Coronary artery (tissue), 2 donors: ENCODE results near the gene CCDC14.

Source experiments
- DNase-seq: peaks from one replicate; pipeline ENCODE4 v3.0.0-alpha.2; 2017; ENCODE audit warnings: low spot score
- H3K27ac ChIP-seq, 2 donors: fragments of 200-600 bp; sonication (generic); one replicate each; pipeline ENCODE4 v1.5.1; 2016 to 2019
- H3K4me3 ChIP-seq: fragments of 200-600 bp; sonication (generic); 2 replicates; pipeline ENCODE4 v1.5.1; 2016; ENCODE audit warnings: mild to moderate bottlenecking, moderate library complexity
- CTCF ChIP-seq: fragments of 200-600 bp; sonication (generic); IDR thresholded peaks from one replicate; pipeline ENCODE4 v1.5.1; 2019; ENCODE audit warnings: antibody characterized with exemption

CCDC14 gene

GRCh38 chr3:123935830-123936229, 25.2 kb downstream of the CCDC14 start:
- Histone ChIP-seq H3K27ac (peak overlapping the region in 1 of 2 donors; percentile 5), H3K4me3 (no peak overlapping the region)
- no peak for DNase-seq
- TF ChIP-seq CTCF, result no peak

- no peak for TF ChIP-seq CTCF
- H3K4me3 ChIP-seq, result no peak overlapping the region
- H3K27ac ChIP-seq, result no peak overlapping the region
- no peak for DNase-seq
Measured at GRCh38 chr3:123934250-123934649, 26.8 kb downstream of the CCDC14 start.

GRCh38 chr3:123930445-123930844, 30.6 kb downstream of the CCDC14 start:
- TF ChIP-seq CTCF, result no peak
- H3K27ac ChIP-seq, result no peak overlapping the region
- DNase-seq, result no peak
- H3K4me3 ChIP-seq, result no peak overlapping the region

GRCh38 chr3:123929325-123929724, 31.7 kb downstream of the CCDC14 start:
- no peak overlapping the region for H3K27ac ChIP-seq
- H3K4me3 ChIP-seq, result no peak overlapping the region
- DNase-seq, result no peak
- TF ChIP-seq CTCF, result no peak

- H3K4me3 ChIP-seq, result no peak overlapping the region
- no peak for TF ChIP-seq CTCF
- H3K27ac ChIP-seq, result no peak overlapping the region
- DNase-seq, result no peak
Measured at GRCh38 chr3:123926396-123926795, 34.6 kb downstream of the CCDC14 start.

DNA sequence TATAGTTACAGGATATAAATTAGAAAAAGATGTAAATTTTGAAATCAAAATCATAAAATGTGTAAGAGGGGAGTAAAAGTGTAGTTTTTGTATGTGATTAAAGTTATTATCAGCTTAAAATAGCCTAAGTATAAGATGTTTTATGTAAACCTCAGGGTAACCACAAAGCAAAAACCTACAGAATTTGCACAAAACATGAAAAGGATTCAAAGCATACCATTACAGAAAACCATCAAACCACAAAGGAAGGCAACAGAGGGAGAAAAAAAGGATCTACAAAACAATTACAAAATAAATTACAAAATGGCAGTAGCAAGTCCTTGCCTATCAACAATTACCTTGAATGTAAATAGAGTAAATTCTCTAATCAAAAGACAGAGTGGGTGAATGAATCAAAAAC, 40.2 kb downstream of the CCDC14 start:
- DNase-seq, result no peak
- TF ChIP-seq CTCF, result no peak
- Histone ChIP-seq H3K4me3 (no peak overlapping the region), H3K27ac (no peak overlapping the region)

- DNase-seq, result no peak
- no peak overlapping the region for H3K4me3 ChIP-seq
Measured at GRCh38 chr3:123920383-123920782, 40.6 kb downstream of the CCDC14 start.

More at GRCh38 chr3:123920383-123920782, 40.6 kb downstream of the CCDC14 start:
- H3K27ac ChIP-seq, result no peak overlapping the region
- TF ChIP-seq CTCF, result no peak
